Lung (tissue), 12 donors: ENCODE measurements around the gene IARS2. TPM values are rescaled to one million over a fixed set of nuclear protein-coding genes. Genes with fewer than 3 reads are reported as not detected.
A peak's percentile ranks its signal among the peaks of the same experiment; 100 is the strongest.
"Not testable (repeated sequence)": the region's sequence is repeated elsewhere in the genome, so short reads cannot be mapped to it uniquely, and the experiment has no call there.

Experiments used
- ATAC-seq: fragments of 200-7000 bp; cut with Tn5 transposase; one replicate; pipeline ENCODE4 v1.9.1; 2020; ENCODE audit warnings: moderate number of reproducible peaks; ENCODE audit not compliant: insufficient read depth, low FRiP score
- DNase-seq, 3 donors: peaks; one replicate each; pipeline ENCODE4 v3.0.0-alpha.2; 2013 to 2017
- H3K27ac ChIP-seq, 2 donors: one replicate each; pipeline ENCODE4 v1.5.1; 2013; ENCODE audit warnings: mild to moderate bottlenecking in 2 of 2, moderate library complexity in 2 of 2, control low read depth in 1 of 2, inconsistent platforms in 1 of 2, low read depth in 1 of 2, low read length in 1 of 2
- H3K27me3 ChIP-seq, 3 donors: one replicate each; pipeline ENCODE4 v1.5.1; 2013; ENCODE audit warnings: low read length in 2 of 3; ENCODE audit not compliant: control insufficient read depth in 3 of 3, insufficient read depth in 3 of 3
- H3K36me3 ChIP-seq, 4 donors: one replicate each; pipeline ENCODE4 v1.5.1; 2013; ENCODE audit warnings: low read length in 4 of 4, mild to moderate bottlenecking in 1 of 4, moderate library complexity in 1 of 4; ENCODE audit not compliant: control insufficient read depth in 4 of 4, insufficient read depth in 4 of 4
- H3K4me1 ChIP-seq, 5 donors: one replicate each; pipeline ENCODE4 v1.5.1; 2013; ENCODE audit warnings: low read length in 5 of 5, mild to moderate bottlenecking in 2 of 5, moderate library complexity in 1 of 5; ENCODE audit not compliant: control insufficient read depth in 5 of 5, insufficient read depth in 5 of 5
- H3K4me3 ChIP-seq: one replicate; pipeline ENCODE4 v1.5.1; 2013; ENCODE audit warnings: mild to moderate bottlenecking, control low read depth, moderate library complexity
- H3K9ac ChIP-seq, 2 donors: one replicate each; pipeline ENCODE4 v1.5.1; 2013; ENCODE audit warnings: low read length in 2 of 2, control low read depth in 1 of 2; ENCODE audit not compliant: insufficient read depth in 1 of 2
- H3K9me3 ChIP-seq, 4 donors: one replicate each; pipeline ENCODE4 v1.5.1; 2013; ENCODE audit warnings: low read length in 3 of 4, mild to moderate bottlenecking in 1 of 4, moderate library complexity in 1 of 4; ENCODE audit not compliant: control insufficient read depth in 4 of 4, insufficient read depth in 3 of 4
- WGBS, 2 donors: extraction: QIAGEN DNeasy Blood & Tissue Kit; methylation state at CpG; one replicate each; pipeline ENCODE4 v1.1.7; 2013; 5-methylcytosine and 5-hydroxymethylcytosine counted together
- polyA plus RNA-seq, 2 donors: library from polyadenylated mRNA; stranded (reverse); fragments of 200-250 nt; gene quantifications; one replicate each; pipeline ENCODE4 v1.2.1, GENCODE V29; 2013
- total RNA-seq, 2 donors: library from RNA; depleted of rRNA in 1 of 2; stranded (reverse); fragments of >200 nt in 1 of 2; gene quantifications; one replicate each; pipeline ENCODE4 v1.2.1, GENCODE V29; 2014 to 2021
- TF ChIP-seq, protein P1 (sequence below): IDR thresholded peaks from 2 replicates; pipeline ENCODE4 v1.5.1; 2012; ENCODE audit warnings: mild to moderate bottlenecking; ENCODE audit errors: control extremely low read depth, extremely low read depth
- donor health status: control.
- donor health status: control.
- donor health status: Bipolar disorder and iron deficiency.
- donor health status: healthy.
- donor health status: DM: yes; HTN: yes; CAD: no.

IARS2 gene
- total and polyA plus RNA-seq, 4 donors = 20.5 to 75.7 (median 48.2) TPM

DNA sequence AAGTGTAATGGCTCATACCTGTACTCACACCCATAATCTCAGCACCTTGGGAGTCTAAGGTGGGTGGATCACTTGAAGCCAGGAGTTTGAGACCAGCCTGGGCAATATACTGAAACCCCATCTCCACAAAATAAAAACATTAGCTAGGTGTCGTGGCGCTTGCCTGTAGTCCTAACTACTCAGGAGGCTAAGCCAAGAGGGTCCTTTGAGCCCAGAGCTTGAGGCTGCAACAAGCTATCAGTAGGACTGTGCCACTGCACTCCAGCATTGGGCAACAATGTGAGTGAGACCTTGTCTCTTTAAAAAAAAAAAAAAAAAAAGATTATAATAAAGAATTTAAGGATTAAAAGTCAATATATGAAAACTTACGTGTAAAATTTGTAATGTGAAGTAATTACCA is 16.0 kb upstream of the IARS2 start:
- DNase-seq = no peak
- ATAC-seq = no peak
- no peak overlapping the region for H3K27ac ChIP-seq
- H3K27me3 ChIP-seq = no peaks in the 10 kb centered on the region
- TF ChIP-seq, protein P1, sequence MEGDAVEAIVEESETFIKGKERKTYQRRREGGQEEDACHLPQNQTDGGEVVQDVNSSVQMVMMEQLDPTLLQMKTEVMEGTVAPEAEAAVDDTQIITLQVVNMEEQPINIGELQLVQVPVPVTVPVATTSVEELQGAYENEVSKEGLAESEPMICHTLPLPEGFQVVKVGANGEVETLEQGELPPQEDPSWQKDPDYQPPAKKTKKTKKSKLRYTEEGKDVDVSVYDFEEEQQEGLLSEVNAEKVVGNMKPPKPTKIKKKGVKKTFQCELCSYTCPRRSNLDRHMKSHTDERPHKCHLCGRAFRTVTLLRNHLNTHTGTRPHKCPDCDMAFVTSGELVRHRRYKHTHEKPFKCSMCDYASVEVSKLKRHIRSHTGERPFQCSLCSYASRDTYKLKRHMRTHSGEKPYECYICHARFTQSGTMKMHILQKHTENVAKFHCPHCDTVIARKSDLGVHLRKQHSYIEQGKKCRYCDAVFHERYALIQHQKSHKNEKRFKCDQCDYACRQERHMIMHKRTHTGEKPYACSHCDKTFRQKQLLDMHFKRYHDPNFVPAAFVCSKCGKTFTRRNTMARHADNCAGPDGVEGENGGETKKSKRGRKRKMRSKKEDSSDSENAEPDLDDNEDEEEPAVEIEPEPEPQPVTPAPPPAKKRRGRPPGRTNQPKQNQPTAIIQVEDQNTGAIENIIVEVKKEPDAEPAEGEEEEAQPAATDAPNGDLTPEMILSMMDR = no peak
- no peaks in the 10 kb centered on the region for H3K9me3 ChIP-seq
- no peaks in the 10 kb centered on the region for H3K4me1 ChIP-seq
- H3K9ac ChIP-seq = no peak overlapping the region
- 95 to 98% methylated on average over 3 of the region's 3 CpGs for WGBS, 2 donors
- peaks cover 0 to 10% (median 7%) of the 10 kb centered on the region in 4 donors for H3K36me3 ChIP-seq
- no peak overlapping the region for H3K4me3 ChIP-seq

DNA sequence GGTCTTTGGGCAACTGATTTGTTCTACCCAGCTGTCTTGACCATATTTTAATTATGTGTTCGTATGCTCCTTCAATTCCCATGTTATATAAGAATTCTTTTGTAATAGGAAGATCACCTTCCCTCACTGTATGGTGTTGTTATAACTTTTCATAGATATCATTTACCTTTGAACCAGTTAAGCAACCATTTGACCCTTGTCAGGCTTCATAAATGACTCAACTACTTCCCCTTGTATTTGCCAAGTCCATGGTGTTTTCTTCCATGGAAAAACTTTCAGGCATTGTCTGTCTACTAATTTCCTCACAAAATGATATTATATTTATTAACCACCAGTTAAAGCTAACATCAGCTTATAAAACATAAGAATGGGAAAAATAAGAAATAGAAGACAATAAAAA is 9.5 kb upstream of the IARS2 start:
- DNase-seq (no peak), ATAC-seq (no peak)
- Histone ChIP-seq H3K9ac (no peak overlapping the region), H3K27me3 (no peaks in the 10 kb centered on the region), H3K36me3 (peaks cover 1 to 3% (median 2%) of the 10 kb centered on the region in 4 donors), H3K27ac (no peak overlapping the region), H3K4me3 (no peak overlapping the region), H3K4me1 (no peaks in the 10 kb centered on the region), H3K9me3 (no peaks in the 10 kb centered on the region)
- WGBS, 2 donors = 82 to 90% methylated on average over 1 of the region's 1 CpG
- TF ChIP-seq, protein P1 = no peak

DNA sequence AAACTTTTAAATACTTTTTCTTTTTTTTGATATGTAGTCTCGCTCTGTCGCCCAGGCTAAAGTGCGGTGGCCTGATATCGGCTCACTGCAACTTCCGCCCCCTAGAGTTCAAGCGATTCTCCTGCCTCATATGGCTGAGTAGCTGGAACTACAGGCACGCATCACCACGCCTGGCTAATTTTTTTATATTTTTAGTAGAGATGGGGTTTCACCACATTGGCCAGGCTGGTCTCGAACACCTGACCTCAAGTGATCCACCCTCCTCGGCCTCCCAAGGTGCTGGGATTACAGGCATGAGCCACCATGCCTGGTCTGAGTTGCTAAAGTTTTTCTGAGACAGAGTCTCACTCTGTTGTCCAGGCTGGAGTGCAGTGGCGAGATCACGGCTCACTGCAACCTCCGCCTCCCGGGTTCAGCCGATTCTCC is 7.7 kb upstream of the IARS2 start:
- H3K4me1 ChIP-seq, H3K9me3 ChIP-seq, DNase-seq, H3K27ac ChIP-seq, ATAC-seq, H3K4me3 ChIP-seq, H3K36me3 ChIP-seq, H3K9ac ChIP-seq, H3K27me3 ChIP-seq: not testable (repeated sequence)
- 95 to 96% methylated on average over 15 of the region's 15 CpGs for WGBS, 2 donors

DNA sequence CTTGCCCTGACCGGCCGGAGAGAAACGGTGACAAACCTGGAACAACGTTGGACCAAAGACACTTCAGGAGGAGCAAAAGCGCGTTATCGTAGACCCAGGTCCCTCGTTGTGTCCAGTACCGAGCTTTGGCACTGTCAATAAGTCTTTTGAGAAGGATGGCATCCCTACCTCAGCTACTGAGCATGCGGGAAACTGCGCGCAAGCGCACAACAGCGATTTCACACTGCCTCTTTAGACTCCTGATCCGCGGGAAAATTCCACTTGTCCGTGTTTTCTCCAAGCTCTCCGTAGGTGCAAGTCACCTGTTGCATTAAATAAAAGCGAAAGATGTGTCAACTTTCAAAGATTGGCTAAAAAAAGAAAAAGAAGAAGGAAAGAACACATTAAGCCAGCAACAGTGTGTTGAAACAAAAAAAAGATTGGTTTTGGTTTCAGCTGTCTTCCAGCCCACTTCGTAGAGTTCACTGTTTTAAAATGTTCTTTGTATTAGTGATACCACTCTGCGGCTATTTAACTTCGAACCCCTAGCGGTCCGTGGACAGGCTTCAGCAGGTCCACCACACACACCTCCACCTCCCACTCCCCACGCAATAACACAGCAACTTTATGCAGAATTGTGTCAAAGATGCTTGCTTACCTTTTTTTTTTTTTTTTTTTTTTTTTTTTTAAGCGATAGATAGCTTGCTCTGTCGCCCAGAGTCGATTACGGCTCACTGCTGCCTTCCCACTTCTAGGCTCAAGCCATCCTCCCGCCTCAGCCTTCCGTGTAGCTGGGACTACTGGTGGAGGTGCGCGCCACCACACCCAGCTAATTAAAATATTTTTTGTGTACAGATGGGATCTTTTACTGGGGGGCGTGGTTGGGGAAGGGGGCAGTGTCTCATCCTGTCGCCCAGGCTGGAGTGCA is 4.0 kb upstream of the IARS2 start, which contains the start of gene BPNT1:
Gene BPNT1, minus strand, starts transcription at position 139 of the 907 bp plus-strand sequence. CDS start 9,942 bp downstream, outside the sequence.
- TF ChIP-seq, protein P1 = no peak
- Histone ChIP-seq H3K27me3 (no peaks in the 10 kb centered on the region), H3K27ac (peak within 1 kb of the TSS; percentile 24 to 77), H3K9ac (peak within 1 kb of the TSS; percentile 14 to 74), H3K36me3 (no peaks in the 10 kb centered on the region), H3K9me3 (no peaks in the 10 kb centered on the region), H3K4me1 (peaks cover under 1 to 7% (median 3%) of the 10 kb centered on the region in 5 donors), H3K4me3 (peak within 1 kb of the TSS; percentile 75)
- DNase-seq (peak; percentile 94 to 98 (median 95)), ATAC-seq (peak; percentile 84)
- WGBS, 2 donors = 5% methylated on average over 35 of the region's 35 CpGs
